Parathyroid adenoma (tissue), 2 donors: ENCODE measurements around the gene MAP3K5.

Experiments used
- H2AFZ ChIP-seq: fragments of 300-600 bp; sonication (generic); one replicate; pipeline ENCODE4 v1.7.0; 2017; ENCODE audit warnings: antibody characterized with exemption, mild to moderate bottlenecking
- H3K27ac ChIP-seq: fragments of 300-600 bp; sonication (generic); one replicate; pipeline ENCODE4 v1.7.0; 2017
- H3K27me3 ChIP-seq: fragments of 300-600 bp; sonication (generic); one replicate; pipeline ENCODE4 v1.7.0; 2017; ENCODE audit warnings: low read length; ENCODE audit not compliant: control insufficient read depth, insufficient read depth
- H3K36me3 ChIP-seq: fragments of 300-600 bp; sonication (generic); one replicate; pipeline ENCODE4 v1.7.0; 2017; ENCODE audit warnings: low read length; ENCODE audit not compliant: control insufficient read depth, insufficient read depth
- H3K4me1 ChIP-seq: fragments of 300-600 bp; sonication (generic); one replicate; pipeline ENCODE4 v1.7.0; 2017; ENCODE audit warnings: control low read depth
- H3K4me2 ChIP-seq: fragments of 300-600 bp; sonication (generic); one replicate; pipeline ENCODE4 v1.7.0; 2017; ENCODE audit warnings: low read length
- H3K4me3 ChIP-seq: fragments of 300-600 bp; sonication (generic); one replicate; pipeline ENCODE4 v1.7.0; 2017; ENCODE audit warnings: low read depth, low read length
- H3K79me2 ChIP-seq: fragments of 300-600 bp; sonication (generic); one replicate; pipeline ENCODE4 v1.7.0; 2017; ENCODE audit warnings: control low read depth
- H3K9ac ChIP-seq: fragments of 300-600 bp; sonication (generic); one replicate; pipeline ENCODE4 v1.7.0; 2017; ENCODE audit warnings: mild to moderate bottlenecking
- H3K9me3 ChIP-seq: fragments of 300-600 bp; sonication (generic); one replicate; pipeline ENCODE4 v1.7.0; 2017; ENCODE audit warnings: low read length; ENCODE audit not compliant: control insufficient read depth
- CTCF ChIP-seq: fragments of 300-600 bp; sonication (generic); IDR thresholded peaks from one replicate; pipeline ENCODE4 v1.7.0; 2017; ENCODE audit warnings: antibody characterized with exemption, mild to moderate bottlenecking
- donor health status: primary hyperparathyroidism.

Gene MAP3K5

GRCh38 chr6:136658711-136659110, 133.6 kb downstream of the MAP3K5 start:
- no peaks in the 10 kb centered on the region for H3K27me3 ChIP-seq
- H3K4me1 ChIP-seq, result no peaks in the 10 kb centered on the region
- no peaks in the 10 kb centered on the region for H3K79me2 ChIP-seq
- H3K4me3 ChIP-seq, result no peak overlapping the region
- no peak overlapping the region for H3K4me2 ChIP-seq
- no peak overlapping the region for H3K27ac ChIP-seq
- H3K36me3 ChIP-seq, result no peaks in the 10 kb centered on the region
- no peak for TF ChIP-seq CTCF
- no peaks in the 10 kb centered on the region for H3K9me3 ChIP-seq
- no peak overlapping the region for H3K9ac ChIP-seq
- H2AFZ ChIP-seq, result no peak overlapping the region

GRCh38 chr6:136657666-136658065, 134.6 kb downstream of the MAP3K5 start:
- Histone ChIP-seq H3K4me3 (no peak overlapping the region), H3K27me3 (no peaks in the 10 kb centered on the region), H3K27ac (no peak overlapping the region), H3K4me2 (no peak overlapping the region), H2AFZ (no peak overlapping the region), H3K36me3 (no peaks in the 10 kb centered on the region), H3K9me3 (no peaks in the 10 kb centered on the region), H3K9ac (no peak overlapping the region), H3K79me2 (no peaks in the 10 kb centered on the region), H3K4me1 (no peaks in the 10 kb centered on the region)
- no peak for TF ChIP-seq CTCF

- Histone ChIP-seq H3K4me1 (no peaks in the 10 kb centered on the region), H3K4me2 (no peak overlapping the region), H3K27me3 (no peaks in the 10 kb centered on the region), H3K36me3 (no peaks in the 10 kb centered on the region), H3K9me3 (no peaks in the 10 kb centered on the region), H3K9ac (no peak overlapping the region), H3K4me3 (no peak overlapping the region), H3K79me2 (no peaks in the 10 kb centered on the region), H3K27ac (no peak overlapping the region), H2AFZ (no peak overlapping the region)
- TF ChIP-seq CTCF, result no peak
Observed at GRCh38 chr6:136656121-136656520, 136.2 kb downstream of the MAP3K5 start.

GRCh38 chr6:136655239-136656014, 136.8 kb downstream of the MAP3K5 start:
- no peak overlapping the region for H3K4me2 ChIP-seq
- no peak overlapping the region for H2AFZ ChIP-seq
- H3K4me3 ChIP-seq, result no peak overlapping the region
- no peaks in the 10 kb centered on the region for H3K27me3 ChIP-seq
- no peaks in the 10 kb centered on the region for H3K79me2 ChIP-seq
- H3K27ac ChIP-seq, result no peak overlapping the region
- H3K4me1 ChIP-seq, result no peaks in the 10 kb centered on the region
- H3K9ac ChIP-seq, result no peak overlapping the region
- TF ChIP-seq CTCF, result no peak
- H3K9me3 ChIP-seq, result no peaks in the 10 kb centered on the region
- no peaks in the 10 kb centered on the region for H3K36me3 ChIP-seq

DNA sequence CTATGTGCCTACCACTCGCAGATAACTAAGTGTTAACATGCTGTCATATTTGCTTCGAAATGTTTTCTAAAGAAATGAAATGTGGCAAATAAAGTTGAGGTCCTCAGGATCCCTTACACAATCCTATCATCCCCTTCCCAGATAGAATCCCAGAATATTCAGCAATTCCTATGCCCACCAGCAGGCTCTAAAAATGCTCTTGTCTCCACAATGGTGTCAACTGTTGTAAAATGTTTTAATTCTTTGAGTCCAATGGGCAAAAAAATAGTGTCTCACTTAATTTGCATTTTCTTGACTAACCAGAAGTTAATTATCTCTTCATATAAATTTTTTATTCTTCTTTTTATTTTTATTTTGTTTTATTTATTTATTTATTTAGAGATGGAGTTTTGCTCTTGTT, 138.2 kb downstream of the MAP3K5 start:
- no peaks in the 10 kb centered on the region for H3K9me3 ChIP-seq
- no peak overlapping the region for H3K4me2 ChIP-seq

More for the DNA sequence above, 138.2 kb downstream of the MAP3K5 start:
- Histone ChIP-seq H3K4me3 (no peak overlapping the region), H3K79me2 (no peaks in the 10 kb centered on the region), H3K36me3 (no peaks in the 10 kb centered on the region), H3K27me3 (no peaks in the 10 kb centered on the region), H3K9ac (no peak overlapping the region), H3K27ac (no peak overlapping the region), H3K4me1 (no peaks in the 10 kb centered on the region), H2AFZ (no peak overlapping the region)
- TF ChIP-seq CTCF, result no peak
